GM18520 (cell line): ENCODE measurements around the gene LBX1.

Source experiments
- ATAC-seq: cut with Tn5 transposase; IDR thresholded peaks from one replicate; pipeline ENCODE4 v1.9.1; 2021; ENCODE audit not compliant: unreplicated experiment

The LBX1 gene

DNA sequence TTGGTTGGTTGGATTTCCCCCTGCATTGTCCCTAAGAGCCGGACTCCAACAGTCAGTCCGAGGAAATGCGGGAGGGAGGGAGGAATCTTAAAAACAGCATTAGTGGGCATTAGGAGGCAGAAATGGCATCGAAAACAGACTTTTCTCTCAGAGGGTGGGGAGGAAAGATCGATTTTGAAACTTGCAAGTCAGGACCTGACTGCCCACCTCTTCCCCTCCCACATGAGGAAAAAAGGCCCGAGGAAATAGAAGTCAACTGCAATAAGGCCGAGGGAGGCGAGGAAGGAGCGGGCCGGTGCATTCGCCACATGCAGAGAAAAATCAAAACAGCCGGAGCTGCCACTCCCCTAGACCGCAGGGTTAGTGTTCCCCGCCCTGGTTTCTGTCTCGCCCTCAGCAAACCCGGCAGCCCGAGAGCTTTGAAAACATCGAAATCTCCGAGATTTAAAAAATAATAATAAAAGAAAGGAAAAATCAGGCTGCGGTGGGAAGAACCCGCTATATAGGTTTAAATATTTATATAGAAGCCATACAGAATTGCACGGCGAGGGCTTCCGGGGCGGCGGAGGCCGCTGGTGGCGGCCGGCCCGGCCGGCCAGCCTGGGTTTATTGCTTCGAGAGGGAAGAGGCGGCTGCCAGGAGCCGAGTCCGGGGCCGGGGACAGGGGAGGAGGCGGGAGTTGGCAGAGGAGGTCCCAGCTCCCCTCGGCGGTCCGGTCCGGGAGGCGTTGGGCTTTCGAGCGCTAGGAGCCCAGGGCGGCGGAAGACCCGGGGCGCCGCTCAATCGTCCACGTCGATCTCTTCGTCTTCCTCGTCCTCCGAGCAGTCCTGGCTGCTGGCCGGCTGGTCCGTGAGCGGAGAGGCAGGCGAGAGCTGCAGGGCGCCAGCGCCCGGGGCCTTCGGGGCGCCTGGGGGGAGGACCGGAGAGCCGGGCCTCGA, 2.5 kb downstream of the LBX1 start:
- ATAC-seq = no peak

GRCh38 chr10:101225846-101226421, 3.3 kb downstream of the LBX1 start:
- ATAC-seq = no peak

DNA sequence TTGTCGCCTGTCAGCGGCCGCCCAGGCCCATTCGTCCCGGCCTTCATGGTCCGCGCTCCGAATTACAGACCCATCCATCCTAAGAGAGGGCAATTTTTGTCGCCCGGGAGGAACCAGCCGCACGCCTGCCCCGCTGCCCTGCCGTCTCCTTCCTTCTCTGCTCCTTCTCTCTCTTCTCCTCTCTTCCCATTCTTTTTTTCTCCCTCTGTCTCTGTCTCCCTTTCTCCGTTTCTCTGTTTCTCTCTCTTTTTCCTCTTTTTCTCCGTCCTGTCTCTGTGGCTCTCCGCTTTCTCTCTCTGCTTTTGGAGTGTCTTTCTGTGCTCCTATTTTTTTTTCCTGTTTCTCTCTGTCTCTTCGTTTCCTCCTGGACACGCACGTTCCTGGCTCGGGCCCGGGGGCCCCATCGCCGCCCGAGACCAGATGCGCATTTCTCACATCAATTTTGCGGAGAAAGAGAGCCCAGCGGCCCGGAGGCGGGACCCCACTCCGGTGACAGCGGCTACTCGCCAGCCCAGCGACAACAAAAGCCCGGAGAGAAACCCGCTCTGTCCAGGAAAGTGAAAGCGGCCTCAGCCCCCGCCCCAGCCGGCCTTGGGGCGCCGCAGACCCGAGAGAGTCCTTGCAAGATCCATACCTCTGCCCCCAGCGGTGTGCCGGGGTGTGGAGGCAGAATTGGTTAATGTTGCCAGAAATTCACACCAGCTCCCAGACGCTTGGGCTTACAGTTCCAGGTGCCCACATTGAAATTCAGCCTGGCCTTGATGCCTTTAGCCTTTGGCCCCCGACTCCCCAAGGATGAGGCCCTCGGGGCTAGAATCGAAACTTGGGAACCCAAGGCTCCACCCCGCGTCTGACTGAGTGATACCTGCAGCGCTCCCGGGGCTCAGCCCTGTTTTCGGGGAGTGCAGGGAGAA, 4.1 kb downstream of the LBX1 start:
- no peak for ATAC-seq

GRCh38 chr10:101224060-101224909, 5.0 kb downstream of the LBX1 start:
- ATAC-seq = no peak

GRCh38 chr10:101223274-101224059, 5.8 kb downstream of the LBX1 start:
- ATAC-seq = no peak

DNA sequence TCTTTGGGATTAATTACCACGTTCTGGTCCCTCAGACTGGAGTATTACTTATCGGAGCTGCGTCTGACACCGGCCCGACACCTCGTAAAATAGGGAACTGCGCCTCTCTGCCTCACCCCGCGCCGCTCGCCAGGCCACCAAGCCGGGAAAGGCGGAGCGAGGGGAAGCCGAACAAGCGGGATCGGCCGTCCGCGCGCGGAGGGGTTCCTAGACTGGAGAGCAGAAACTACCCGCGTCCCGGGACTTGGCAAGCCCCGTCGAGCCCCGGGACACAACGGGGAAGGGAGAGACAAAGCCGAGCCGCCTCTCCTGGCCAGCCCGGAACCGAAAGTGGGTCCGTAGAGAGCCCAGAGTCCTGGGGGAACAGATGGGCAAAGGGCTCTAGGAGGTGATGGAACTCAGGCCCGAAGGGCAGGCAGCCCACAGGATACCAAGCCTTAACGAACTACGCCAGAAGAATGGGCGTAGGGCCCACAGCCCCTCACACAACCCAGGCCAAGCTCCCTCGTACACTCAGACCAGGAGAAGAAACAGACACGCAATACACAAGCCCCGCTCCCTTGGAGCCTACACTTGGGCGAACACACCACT, 6.5 kb downstream of the LBX1 start:
- no peak for ATAC-seq

GRCh38 chr10:101221963-101222531, 7.2 kb downstream of the LBX1 start:
- no peak for ATAC-seq

DNA sequence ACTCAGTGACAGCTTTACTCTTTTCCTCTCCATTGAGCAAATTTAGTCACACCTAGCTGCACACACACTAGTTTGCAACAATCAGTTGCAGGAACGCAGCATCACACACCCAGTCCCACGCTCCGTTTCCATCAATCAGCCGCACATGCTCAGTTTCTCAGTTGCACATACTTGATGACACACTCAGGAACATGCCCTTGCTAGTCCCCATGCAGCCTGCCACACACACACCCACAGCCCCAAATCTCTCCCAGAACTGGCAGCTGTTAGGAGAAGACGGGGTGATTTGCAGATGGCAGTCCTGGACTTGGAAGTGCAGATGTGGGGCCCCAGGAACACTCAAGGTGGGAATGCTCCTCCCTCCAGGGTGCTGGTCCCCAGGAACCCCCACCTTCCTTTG, 7.7 kb downstream of the LBX1 start:
- ATAC-seq = no peak

GRCh38 chr10:101219946-101220451, 9.3 kb downstream of the LBX1 start:
- ATAC-seq = no peak

DNA sequence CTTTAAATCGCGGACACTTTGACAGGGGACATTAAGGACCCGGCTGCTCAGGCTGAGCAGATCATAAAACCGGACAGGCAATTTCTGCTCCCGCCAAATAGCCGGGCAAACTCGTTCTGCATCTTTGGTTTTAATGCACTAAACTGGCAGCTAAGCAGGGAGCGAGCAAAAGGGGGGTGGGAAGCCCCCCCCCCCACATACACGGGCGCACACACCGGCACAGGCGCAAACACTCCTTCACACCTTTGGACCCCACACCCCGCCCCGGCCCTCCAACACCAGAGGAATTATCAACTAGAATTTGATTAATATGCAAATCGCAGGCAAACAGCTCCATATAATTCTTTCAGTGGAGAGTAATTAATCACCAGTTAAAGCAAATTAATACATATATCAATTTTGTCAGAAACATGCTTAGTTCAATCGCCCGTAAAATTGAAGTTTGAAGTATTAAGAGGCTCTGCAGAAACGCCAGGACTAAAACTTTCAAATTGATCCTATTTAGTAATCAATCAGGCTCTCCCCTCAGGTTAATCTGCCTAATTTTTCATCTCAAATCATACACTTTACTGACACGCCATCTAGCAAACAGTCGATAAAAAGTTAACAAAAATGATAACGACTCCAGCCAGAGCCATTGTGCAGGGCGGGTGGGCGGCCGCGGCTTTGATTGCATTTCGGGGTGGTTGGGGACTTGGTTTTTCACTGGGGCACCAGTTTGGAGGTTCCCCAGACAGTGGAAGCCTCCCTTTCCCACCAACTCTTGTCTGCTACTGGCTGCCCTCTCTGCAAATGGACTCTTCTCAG, 9.9 kb downstream of the LBX1 start:
- no peak for ATAC-seq

DNA sequence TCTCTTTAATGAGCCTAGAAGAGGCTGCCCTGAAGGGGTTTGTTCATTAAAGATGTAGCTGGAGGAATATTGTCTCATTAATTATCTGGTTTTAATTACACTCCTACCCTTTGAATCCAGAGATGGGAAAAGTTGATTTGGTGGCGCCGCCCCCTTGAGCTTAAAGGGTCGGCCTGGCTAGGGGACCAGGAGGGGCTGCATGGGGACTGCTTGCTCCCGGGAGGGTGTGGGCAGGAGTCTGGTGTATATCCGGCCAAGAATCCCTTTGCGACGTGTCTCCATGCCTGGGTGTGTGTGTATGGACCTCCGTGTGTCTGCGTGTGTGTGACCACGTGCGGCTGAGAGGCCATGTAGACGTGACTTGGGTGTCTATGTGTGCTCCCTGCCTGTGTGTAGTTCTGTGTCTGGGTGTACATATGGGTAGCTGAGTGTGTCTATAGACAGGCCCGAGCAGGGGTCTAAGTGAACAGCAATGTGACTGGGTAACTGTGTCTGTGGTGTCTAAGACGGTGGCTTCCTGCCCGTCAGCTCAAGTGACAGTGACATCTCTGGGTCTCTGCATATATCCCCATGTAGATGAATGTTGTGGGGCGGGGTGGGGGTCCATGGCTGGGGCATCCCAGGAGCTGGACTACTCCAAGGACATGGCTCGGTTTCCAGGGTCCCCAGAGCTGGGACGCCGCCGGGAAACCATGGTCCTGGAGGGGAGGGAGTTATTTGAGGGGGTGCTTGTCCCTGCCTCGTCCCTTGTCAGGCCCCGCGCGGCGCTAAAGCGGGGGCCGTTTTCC, 10.7 kb downstream of the LBX1 start:
- no peak for ATAC-seq

- no peak for ATAC-seq
These were observed 11.6 kb downstream of the LBX1 start for GRCh38 chr10:101217450-101218281.

DNA sequence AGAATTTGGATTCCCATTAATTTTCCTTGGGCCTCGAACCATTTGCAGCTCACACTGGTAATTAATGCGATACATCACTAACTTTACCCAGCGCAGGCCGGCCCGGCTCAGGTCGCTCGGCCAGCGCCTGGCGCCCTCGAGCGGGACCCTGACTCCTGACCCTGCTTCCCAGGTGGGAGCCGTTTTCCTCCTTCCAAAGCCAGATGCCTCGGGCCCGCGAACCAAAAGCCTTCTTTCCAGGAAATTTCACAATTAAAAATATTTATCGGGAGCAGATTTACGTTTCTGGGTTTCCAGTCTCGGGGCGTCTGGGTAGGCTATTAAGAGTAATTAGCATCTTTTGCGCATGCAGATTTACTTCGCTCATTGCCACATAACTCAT, 12.2 kb downstream of the LBX1 start:
- ATAC-seq = no peak

DNA sequence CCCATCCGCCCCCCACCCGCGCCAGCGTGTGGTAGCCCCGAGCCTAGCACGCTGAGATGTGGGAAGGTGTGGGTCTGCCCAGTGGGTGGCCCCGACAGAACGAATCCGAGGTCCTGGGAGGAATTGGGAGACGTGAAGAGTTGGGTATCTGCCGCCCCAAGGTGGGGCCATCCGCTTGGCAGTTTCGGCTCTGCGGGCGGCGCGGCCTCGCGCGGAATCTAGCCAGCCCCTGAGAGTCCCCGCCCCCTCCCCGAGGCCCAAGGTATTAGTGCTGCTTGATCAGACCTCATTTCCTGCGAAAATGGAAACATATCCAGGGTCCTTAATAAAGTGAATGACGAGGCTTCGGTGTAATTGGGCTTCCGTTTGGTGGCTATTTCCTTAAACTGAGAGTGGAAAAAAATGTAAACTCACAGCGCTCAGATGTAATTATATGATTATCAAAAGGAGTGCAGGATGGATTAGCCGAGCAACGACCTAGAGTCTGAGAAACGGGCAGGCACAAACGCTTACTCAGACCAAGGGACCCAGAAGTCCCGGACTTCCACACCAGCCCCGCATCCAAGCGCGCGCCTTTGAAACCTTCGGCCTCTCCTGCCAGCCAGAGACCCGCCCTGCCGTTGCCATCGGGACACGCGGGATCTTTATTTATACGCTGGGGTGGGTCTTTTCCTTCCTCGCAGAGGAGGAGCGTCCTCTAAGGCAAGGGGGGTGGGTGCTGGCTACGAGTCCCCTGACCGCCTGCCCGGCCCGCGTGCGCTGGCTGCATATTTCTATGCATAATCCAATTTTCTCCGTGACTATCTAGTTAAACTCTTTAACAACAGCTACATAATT, 12.8 kb downstream of the LBX1 start:
- no peak for ATAC-seq

DNA sequence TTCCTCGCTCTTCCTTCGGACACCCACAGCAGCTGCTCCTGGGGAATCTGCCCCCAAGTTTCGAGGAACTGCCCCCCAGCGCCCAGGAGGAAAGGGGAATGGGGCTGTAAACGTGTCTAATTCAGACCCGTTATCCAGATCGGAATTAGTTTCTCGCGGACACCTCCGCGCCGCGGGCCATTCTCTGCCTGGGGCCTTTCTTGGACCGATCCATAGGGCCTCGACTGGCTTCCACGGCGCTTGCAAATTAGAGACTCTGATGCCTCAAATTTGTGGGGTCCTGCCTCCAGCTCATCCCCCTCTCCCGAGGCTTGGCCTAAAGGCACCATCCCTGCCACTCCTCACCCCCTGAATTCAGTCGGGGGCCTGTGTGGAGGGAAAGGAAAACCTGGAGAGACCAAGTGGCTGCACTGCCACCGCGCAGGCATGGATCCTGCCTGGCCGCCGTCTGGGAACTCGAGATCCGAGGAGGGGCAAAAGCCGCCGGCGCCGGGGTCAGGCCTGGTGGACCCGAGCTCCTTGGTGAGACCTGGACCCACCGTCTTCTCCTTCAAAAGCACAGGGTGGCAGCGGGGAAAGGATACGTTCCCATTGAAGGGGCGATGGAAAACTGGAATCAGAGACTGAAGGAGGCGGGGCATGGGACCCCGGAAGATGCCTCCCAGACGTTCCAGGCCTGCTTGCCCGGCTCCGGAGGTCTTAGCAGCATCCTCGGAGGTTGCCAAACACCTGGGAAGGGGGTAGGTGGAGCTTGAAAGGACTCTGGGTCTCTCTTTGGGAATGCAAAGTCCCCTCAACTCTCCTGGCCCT, 13.7 kb downstream of the LBX1 start:
- no peak for ATAC-seq
